GM20000 (cell line): ENCODE data around the gene CAMTA1.
"Not testable (repeated sequence)": the region's sequence is repeated elsewhere in the genome, so short reads cannot be mapped to it uniquely, and the experiment has no call there.

Experiments used
- DNase-seq: peaks from one replicate; pipeline ENCODE4 v3.0.0; 2012; ENCODE audit warnings: low spot score
- TF ChIP-seq, protein P1 (sequence below): IDR thresholded peaks from 2 replicates; pipeline ENCODE4 v1.5.1; 2012; ENCODE audit warnings: mild to moderate bottlenecking, control low read depth; ENCODE audit errors: extremely low read depth, missing control alignments

Gene CAMTA1

DNA sequence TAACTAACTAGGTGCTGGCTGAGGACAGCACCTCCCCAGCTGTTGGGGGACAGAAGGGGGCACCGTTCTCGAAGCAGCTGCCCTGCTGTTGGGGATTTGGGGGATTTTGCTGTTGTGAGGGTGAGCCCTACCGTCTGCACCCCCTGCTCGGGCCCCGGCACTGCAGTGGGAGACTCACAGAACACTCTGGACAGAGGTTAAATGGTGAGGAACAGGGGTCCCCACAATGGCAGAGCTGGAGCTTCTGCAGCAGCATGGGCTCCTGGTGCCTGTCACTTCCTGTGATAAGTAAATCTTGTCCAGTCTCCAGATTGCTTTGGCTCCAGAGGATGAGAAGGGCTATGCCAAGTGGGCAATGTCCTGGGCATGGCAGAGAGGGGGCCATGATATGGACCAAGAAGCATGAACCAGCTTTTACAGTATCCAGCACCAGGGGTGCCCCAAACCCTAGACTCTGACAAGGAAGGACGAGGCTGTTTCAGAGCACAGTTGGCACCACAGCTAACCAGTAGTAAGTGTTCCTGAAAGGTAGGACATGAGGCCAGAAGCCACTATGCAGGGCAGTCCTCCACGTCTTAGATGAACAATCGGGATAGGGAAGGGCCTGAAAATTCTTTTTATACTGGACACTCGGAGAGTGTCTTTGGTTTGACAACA, 620.7 kb downstream of the CAMTA1 start:
- DNase-seq, result no peak
- TF ChIP-seq, protein P1, sequence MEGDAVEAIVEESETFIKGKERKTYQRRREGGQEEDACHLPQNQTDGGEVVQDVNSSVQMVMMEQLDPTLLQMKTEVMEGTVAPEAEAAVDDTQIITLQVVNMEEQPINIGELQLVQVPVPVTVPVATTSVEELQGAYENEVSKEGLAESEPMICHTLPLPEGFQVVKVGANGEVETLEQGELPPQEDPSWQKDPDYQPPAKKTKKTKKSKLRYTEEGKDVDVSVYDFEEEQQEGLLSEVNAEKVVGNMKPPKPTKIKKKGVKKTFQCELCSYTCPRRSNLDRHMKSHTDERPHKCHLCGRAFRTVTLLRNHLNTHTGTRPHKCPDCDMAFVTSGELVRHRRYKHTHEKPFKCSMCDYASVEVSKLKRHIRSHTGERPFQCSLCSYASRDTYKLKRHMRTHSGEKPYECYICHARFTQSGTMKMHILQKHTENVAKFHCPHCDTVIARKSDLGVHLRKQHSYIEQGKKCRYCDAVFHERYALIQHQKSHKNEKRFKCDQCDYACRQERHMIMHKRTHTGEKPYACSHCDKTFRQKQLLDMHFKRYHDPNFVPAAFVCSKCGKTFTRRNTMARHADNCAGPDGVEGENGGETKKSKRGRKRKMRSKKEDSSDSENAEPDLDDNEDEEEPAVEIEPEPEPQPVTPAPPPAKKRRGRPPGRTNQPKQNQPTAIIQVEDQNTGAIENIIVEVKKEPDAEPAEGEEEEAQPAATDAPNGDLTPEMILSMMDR, result no peak

- no peak for DNase-seq
Measured at GRCh38 chr1:7406641-7407543, 621.6 kb downstream of the CAMTA1 start.

DNA sequence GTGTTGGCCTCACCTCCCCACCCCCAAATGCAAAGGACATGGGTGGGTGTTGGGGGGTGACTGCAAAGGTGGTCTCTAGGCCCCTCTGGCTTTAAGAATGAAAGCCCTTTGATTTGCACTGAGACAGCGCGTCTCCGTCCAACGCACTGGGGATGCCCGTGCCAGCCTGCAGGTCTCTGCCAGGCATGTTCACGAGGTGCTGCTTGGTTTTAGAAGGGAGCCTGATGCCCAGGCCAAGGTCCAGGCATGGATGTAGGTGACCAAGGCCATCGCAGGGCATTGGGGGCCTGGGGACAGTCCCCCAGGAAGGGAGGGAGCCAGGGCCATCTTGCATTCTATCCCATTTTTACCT, 622.3 kb downstream of the CAMTA1 start:
- DNase-seq, result no peak

More at GRCh38 chr1:7406641-7407543, 621.6 kb downstream of the CAMTA1 start:
- TF ChIP-seq, protein P1, result no peak

DNA sequence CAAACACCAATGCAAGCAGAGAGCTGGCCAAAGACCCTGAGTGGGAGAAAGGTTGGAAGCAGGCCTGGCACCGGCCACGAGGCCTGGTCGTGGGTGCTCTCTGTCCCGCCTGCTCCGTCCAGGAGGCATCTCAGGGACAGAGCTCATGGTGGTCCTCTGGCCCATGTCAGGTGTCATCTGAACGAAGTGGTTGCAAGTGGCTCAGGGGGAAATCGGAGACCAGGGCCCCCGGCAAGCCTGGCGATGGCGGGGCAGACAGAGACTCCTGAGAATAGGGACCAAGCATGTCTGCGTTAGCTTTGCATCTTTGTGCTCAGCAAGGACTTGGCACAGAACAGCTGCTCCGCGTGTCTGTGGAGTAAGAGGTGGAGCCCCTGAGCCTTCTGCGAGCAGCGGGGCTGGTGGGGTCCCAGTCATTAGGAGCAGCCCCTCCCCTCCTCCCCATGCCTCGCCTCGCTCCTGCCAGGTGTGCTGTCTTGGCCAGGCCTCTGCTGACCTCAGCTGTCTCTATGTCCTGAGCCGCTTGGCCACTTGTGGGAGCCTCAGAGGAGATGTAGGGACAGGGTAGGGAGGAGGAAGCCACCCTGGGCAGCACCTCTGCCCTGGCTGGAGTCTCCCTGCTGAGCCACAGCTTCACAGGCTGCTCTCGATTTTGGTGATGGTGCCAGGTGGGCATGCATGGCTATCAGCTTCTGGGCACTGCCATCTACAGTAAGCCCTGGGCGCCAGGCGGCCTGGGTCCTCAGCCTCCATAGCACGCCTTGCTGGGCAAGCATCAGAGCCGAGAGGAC, 622.9 kb downstream of the CAMTA1 start:
- TF ChIP-seq, protein P1, result no peak
- no peak for DNase-seq

More for the DNA sequence above, 622.3 kb downstream of the CAMTA1 start:
- TF ChIP-seq, protein P1, result no peak

- TF ChIP-seq, protein P1, result no peak
Measured at GRCh38 chr1:7408771-7409150, 623.5 kb downstream of the CAMTA1 start.

GRCh38 chr1:7409278-7409677, 624.0 kb downstream of the CAMTA1 start:
- DNase-seq, result no peak
- TF ChIP-seq, protein P1, result no peak

More at GRCh38 chr1:7408771-7409150, 623.5 kb downstream of the CAMTA1 start:
- no peak for DNase-seq

DNA sequence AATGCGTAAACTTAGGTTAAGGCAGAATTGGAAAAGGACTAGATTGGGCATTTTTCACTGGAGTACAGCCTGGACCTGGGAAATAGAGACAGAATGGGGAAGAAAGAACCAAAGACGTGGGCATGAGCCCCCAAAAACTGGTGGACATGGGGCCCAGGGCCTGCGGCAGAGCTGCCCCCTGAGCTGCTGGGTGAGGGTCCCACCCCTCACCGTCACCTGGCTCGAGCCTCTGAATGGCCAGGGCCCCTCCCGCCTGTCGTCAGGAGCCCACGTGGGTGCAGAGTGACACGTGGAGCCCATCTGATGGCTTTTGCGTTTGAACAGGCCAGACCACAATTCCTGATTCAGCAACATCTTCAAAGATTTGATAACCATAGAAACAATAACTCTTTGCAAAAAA, 624.9 kb downstream of the CAMTA1 start:
- TF ChIP-seq, protein P1, result no peak
- no peak for DNase-seq

DNA sequence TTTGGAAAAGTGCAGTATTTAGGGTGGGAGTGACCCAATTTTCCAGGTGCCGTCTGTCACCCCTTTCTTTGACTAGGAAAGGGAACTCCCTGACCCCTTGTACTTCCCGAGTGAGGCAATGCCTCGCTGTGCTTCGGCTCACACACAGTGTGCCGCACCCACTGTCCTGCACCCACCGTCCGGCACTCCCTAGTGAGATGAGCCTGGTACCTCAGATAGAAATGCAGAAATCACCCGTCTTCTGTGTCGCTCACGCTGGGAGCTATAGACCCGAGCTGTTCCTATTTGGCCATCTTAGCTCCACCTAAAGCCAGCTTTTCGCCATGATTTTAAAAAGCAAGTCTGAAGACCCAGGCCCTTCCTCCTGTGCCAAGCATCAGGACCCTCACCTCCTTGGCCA, 632.4 kb downstream of the CAMTA1 start:
- DNase-seq, result not testable (repeated sequence)
